Muscle of arm (tissue), 12 donors: Measurements from ENCODE around the gene MYH13. TPM values are rescaled to one million over a fixed set of nuclear protein-coding genes. Genes with fewer than 3 reads are reported as not detected.

Experiments
- DNase-seq: peaks from one replicate; pipeline ENCODE4 v3.0.0-alpha.2; 2013
- polyA plus RNA-seq, 12 donors: library from polyadenylated mRNA; unstranded; fragments of 120-200 nt; gene quantifications; one replicate each; pipeline ENCODE4 v1.2.1, GENCODE V29; 2013; ENCODE audit not compliant: insufficient read length in 12 of 12

Gene MYH13
- polyA plus RNA-seq, 12 donors: 0.39 to 33.1 (median 0.94) TPM; not detected in 1

DNA sequence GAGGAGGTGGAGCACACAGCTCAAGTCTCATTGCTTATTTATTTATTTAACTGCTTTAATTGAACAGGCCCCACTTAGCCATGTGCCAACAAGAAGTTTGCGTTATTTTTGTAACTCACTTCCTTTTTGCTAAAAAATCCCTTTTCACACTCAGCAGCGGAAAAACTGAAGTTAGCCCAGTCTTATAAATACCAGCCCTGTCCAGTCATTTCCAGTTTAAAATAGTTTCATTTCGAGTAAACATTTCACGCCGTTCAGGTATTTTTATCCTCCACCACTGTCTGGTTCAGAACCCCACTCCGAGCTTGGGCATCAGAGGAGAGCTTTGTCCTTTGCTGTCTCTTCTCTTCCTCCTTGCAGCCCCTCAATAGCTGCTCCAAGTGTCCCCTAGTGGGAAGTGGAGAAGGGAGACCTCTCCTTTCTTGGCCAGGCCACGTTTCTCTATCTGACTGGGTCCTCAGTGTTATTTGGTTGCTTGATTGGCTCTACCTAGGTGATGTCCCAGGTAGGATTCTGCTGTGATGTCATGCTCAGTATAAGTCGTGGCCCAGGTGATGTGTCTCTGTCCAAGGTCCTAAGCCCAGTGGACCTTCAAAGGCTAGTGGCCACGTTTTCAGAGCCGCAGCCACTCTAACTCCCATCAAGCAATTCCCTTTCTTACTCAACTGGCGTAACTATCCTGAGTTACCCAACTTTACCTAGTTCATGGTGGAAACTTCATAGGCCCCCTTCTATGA lies 121.4 kb downstream of the MYH13 start:
- DNase-seq: no peak

Other genes with a start within 250 kb of the MYH13 start
- 10 to 100 TPM in 11 of 12 donors, not detected in 1; 49.1 to 97.0 (median 61.1) TPM for gene GAS7, start 174.4 kb downstream of the MYH13 start, polyA plus RNA-seq
- 1,000 to 10,000 TPM in 8 of 12 donors, 100 to 1,000 TPM in 4; 458 to 4,327 (median 1,781) TPM for gene MYH8, start 48.9 kb upstream of the MYH13 start, polyA plus RNA-seq
- 1 to 10 TPM in 2 of 12 donors, under 1 TPM in 9, not detected in 1; 0.07 to 5.1 (median 0.44) TPM for gene MYH4, start 96.6 kb upstream of the MYH13 start, polyA plus RNA-seq
- gene MYH1, start 145.5 kb upstream of the MYH13 start, polyA plus RNA-seq: 10 to 100 TPM in 8 of 12 donors, 1 to 10 TPM in 3, not detected in 1; 5.8 to 20.0 (median 15.4) TPM
- gene MYH2, start 176.7 kb upstream of the MYH13 start, polyA plus RNA-seq: 100 to 1,000 TPM in 3 of 12 donors, 10 to 100 TPM in 9; 10.2 to 173 (median 70.2) TPM